IMR-90 (cell line): ENCODE measurements around the gene C1QTNF1. TPM values are rescaled to one million over a fixed set of nuclear protein-coding genes. Genes with fewer than 3 reads are reported as not detected.
A peak's percentile ranks its signal among the peaks of the same experiment; 100 is the strongest.

Experiments
- ATAC-seq: fragments of 200-7000 bp; cut with Tn5 transposase; 2 replicates; pipeline ENCODE4 v1.9.1; 2020; ENCODE audit warnings: low read depth, mild to moderate bottlenecking, moderate library complexity
- BruUV-seq: library from RNA; stranded (reverse); fragments of 400-500 nt; replicated peaks from 2 replicates; lab custom pipeline; 2021; lab: Mats Ljungman, UMichigan
- CTCF ChIA-PET: fragments of 300-600 bp; formaldehyde crosslinking; extraction: SDS; loops from one replicate; lab custom pipeline; 2021; ENCODE audit warnings: antibody characterized with exemption; lab: Yijun Ruan, JAX
- POLR2A ChIA-PET: fragments of 300-600 bp; sonication (Branson Sonifier 250); formaldehyde crosslinking; loops from one replicate; lab custom pipeline; 2022; ENCODE audit warnings: antibody characterized with exemption; ENCODE audit not compliant: unreplicated experiment; lab: Charles Lee
- DNase-seq: peaks from one replicate; pipeline ENCODE4 v3.0.0; 2013
- H2AFZ ChIP-seq: replicated peaks from 2 replicates; pipeline ENCODE3; 2013; ENCODE audit warnings: low read length, mild to moderate bottlenecking; ENCODE audit not compliant: poor library complexity
- H2AK5ac ChIP-seq: 2 replicates; pipeline ENCODE4 v1.6.1; 2013; ENCODE audit warnings: low read depth, low read length, inconsistent platforms
- H2AK9ac ChIP-seq: replicated peaks from 2 replicates; pipeline ENCODE3; 2013; ENCODE audit warnings: mild to moderate bottlenecking, low read depth, low read length, moderate library complexity; ENCODE audit not compliant: poor library complexity
- H2BK120ac ChIP-seq: 2 replicates; pipeline ENCODE4 v1.6.1; 2013; ENCODE audit warnings: low read depth, low read length, inconsistent platforms
- H2BK15ac ChIP-seq: 3 replicates; pipeline ENCODE4 v1.6.1; 2013; ENCODE audit warnings: low read depth, low read length, inconsistent platforms
- H2BK20ac ChIP-seq: 2 replicates; pipeline ENCODE4 v1.6.1; 2013; ENCODE audit warnings: low read depth, mild to moderate bottlenecking, inconsistent platforms, low read length, moderate library complexity
- H2BK5ac ChIP-seq: 2 replicates; pipeline ENCODE4 v1.6.1; 2013; ENCODE audit warnings: mild to moderate bottlenecking, low read depth, low read length, inconsistent platforms; ENCODE audit not compliant: poor library complexity, severe bottlenecking
- H3K14ac ChIP-seq: replicated peaks from 2 replicates; pipeline ENCODE4 v1.6.1; 2013; ENCODE audit warnings: low read depth, low read length, inconsistent platforms
- H3K18ac ChIP-seq: 2 replicates; pipeline ENCODE4 v1.6.1; 2013; ENCODE audit warnings: low read depth, low read length, control low read depth
- H3K23ac ChIP-seq: 2 replicates; pipeline ENCODE4 v1.6.1; 2013; ENCODE audit warnings: low read depth, low read length, inconsistent platforms
- H3K27ac ChIP-seq: 2 replicates; pipeline ENCODE4 v1.5.1; 2013; ENCODE audit warnings: mild to moderate bottlenecking, control low read depth, low read length; ENCODE audit not compliant: insufficient read depth
- H3K27me3 ChIP-seq: 2 replicates; pipeline ENCODE4 v1.6.1; 2013; ENCODE audit warnings: low read length; ENCODE audit not compliant: control insufficient read depth, insufficient read depth
- H3K36me3 ChIP-seq: 2 replicates; pipeline ENCODE4 v1.6.1; 2013; ENCODE audit warnings: low read length, mixed read lengths; ENCODE audit not compliant: control insufficient read depth, insufficient read depth
- H3K4ac ChIP-seq: 2 replicates; pipeline ENCODE4 v1.6.1; 2013; ENCODE audit warnings: low read depth, low read length, inconsistent platforms
- H3K4me1 ChIP-seq: 2 replicates; pipeline ENCODE4 v1.6.1; 2013; ENCODE audit warnings: low read length, mixed read lengths; ENCODE audit not compliant: control insufficient read depth, insufficient read depth
- H3K4me2 ChIP-seq: 2 replicates; pipeline ENCODE4 v1.6.1; 2013; ENCODE audit warnings: low read depth, mild to moderate bottlenecking, control low read depth, low read length, moderate library complexity
- H3K4me3 ChIP-seq: 2 replicates; pipeline ENCODE4 v1.5.1; 2013; ENCODE audit warnings: low read depth, mild to moderate bottlenecking, control low read depth, low read length, moderate library complexity; ENCODE audit not compliant: insufficient read depth
- H3K56ac ChIP-seq: 2 replicates; pipeline ENCODE4 v1.6.1; 2013; ENCODE audit warnings: low read length, inconsistent platforms; ENCODE audit not compliant: insufficient read depth; ENCODE audit errors: extremely low read depth
- H3K79me1 ChIP-seq, 2 experiments: 2 replicates each; pipeline ENCODE4 v1.6.1; 2013; ENCODE audit warnings: low read length in 2 of 2, inconsistent platforms in 1 of 2, low read depth in 1 of 2
- H3K9ac ChIP-seq: 2 replicates; pipeline ENCODE4 v1.6.1; 2013; ENCODE audit warnings: low read depth, low read length, control low read depth
- H3K9me1 ChIP-seq: 2 replicates; pipeline ENCODE4 v1.6.1; 2013; ENCODE audit warnings: low read length, inconsistent platforms; ENCODE audit not compliant: insufficient read depth
- H3K9me3 ChIP-seq: 2 replicates; pipeline ENCODE4 v1.6.1; 2013; ENCODE audit warnings: low read length; ENCODE audit not compliant: control insufficient read depth, insufficient read depth
- H4K20me1 ChIP-seq: 2 replicates; pipeline ENCODE4 v1.6.1; 2013; ENCODE audit warnings: low read length, inconsistent platforms; ENCODE audit not compliant: insufficient read depth
- H4K5ac ChIP-seq: 2 replicates; pipeline ENCODE4 v1.6.1; 2013; ENCODE audit warnings: mild to moderate bottlenecking, low read depth, low read length, control low read depth
- H4K8ac ChIP-seq, 2 experiments: 2 replicates each; pipeline ENCODE4 v1.6.1; 2013; ENCODE audit warnings: low read depth in 2 of 2, low read length in 2 of 2, control low read depth in 1 of 2, inconsistent platforms in 1 of 2
- H4K91ac ChIP-seq: 2 replicates; pipeline ENCODE4 v1.6.1; 2013; ENCODE audit warnings: low read depth, low read length, inconsistent platforms; ENCODE audit not compliant: insufficient read depth
- BHLHE40 ChIP-seq: fragments of 150-350 bp; IDR thresholded peaks from 2 replicates; pipeline ENCODE4 v1.6.1; 2016; ENCODE audit warnings: mild to moderate bottlenecking, low read depth, low read length
- CEBPB ChIP-seq: IDR thresholded peaks from 2 replicates; pipeline ENCODE4 v1.6.1; 2012; ENCODE audit warnings: low read depth, low read length, improper control_type of control experiment
- CHD1 ChIP-seq: IDR thresholded peaks from 2 replicates; pipeline ENCODE4 v1.6.1; 2012; ENCODE audit warnings: low read depth, low read length, improper control_type of control experiment
- FOS ChIP-seq: fragments of 150-350 bp; IDR thresholded peaks from 2 replicates; pipeline ENCODE4 v1.6.1; 2016; ENCODE audit warnings: low read depth, low read length
- MAFK ChIP-seq: IDR thresholded peaks from 2 replicates; pipeline ENCODE4 v1.6.1; 2012; ENCODE audit warnings: low read depth, low read length, improper control_type of control experiment
- MAZ ChIP-seq: IDR thresholded peaks from 2 replicates; pipeline ENCODE4 v1.6.1; 2012; ENCODE audit warnings: low read depth, mild to moderate bottlenecking, low read length, improper control_type of control experiment, moderate library complexity, borderline replicate concordance
- MXI1 ChIP-seq: IDR thresholded peaks from 2 replicates; pipeline ENCODE4 v1.6.1; 2012; ENCODE audit warnings: low read depth, mild to moderate bottlenecking, low read length, moderate library complexity, borderline replicate concordance
- NFE2L2 ChIP-seq: fragments of 150-350 bp; IDR thresholded peaks from 2 replicates; pipeline ENCODE4 v1.6.1; 2016; ENCODE audit warnings: low read depth, mild to moderate bottlenecking, low read length
- POLR2A ChIP-seq: IDR thresholded peaks from 2 replicates; pipeline ENCODE4 v1.6.1; 2012; ENCODE audit warnings: mild to moderate bottlenecking, low read depth, low read length
- RAD21 ChIP-seq: IDR thresholded peaks from 2 replicates; pipeline ENCODE4 v1.6.1; 2012; ENCODE audit warnings: low read length, improper control_type of control experiment
- RCOR1 ChIP-seq: IDR thresholded peaks from 2 replicates; pipeline ENCODE4 v1.6.1; 2012; ENCODE audit warnings: mild to moderate bottlenecking, low read length, improper control_type of control experiment; ENCODE audit not compliant: insufficient replicate concordance
- RFX5 ChIP-seq: IDR thresholded peaks from 2 replicates; pipeline ENCODE4 v1.8.0; 2012; ENCODE audit warnings: low read depth, mild to moderate bottlenecking, low read length, moderate library complexity
- SMC3 ChIP-seq: fragments of 150-350 bp; IDR thresholded peaks from 2 replicates; pipeline ENCODE4 v1.6.1; 2016; ENCODE audit warnings: low read depth, mild to moderate bottlenecking, antibody characterized with exemption, low read length, moderate library complexity
- WGBS, 2 experiments: methylation state at CpG; one replicate each; pipeline versions ENCODE4 v1.1.5 to v1.1.7; 2013; ENCODE audit warnings: missing lambda C conversion rate in 2 of 2; ENCODE audit not compliant: insufficient read length in 1 of 2; ENCODE audit errors: extremely low coverage in 2 of 2; 5-methylcytosine and 5-hydroxymethylcytosine counted together
- dilution Hi-C: fragments of 300-500 bp; cut with HindIII; formaldehyde crosslinking; loops from one replicate; pipeline ENCODE4 v1.14.3; 2018; ENCODE audit warnings: low sequenced_read_pairs; ENCODE audit not compliant: unreplicated experiment
- in situ Hi-C: fragments of 300-500 bp; cut with MboI; formaldehyde crosslinking; loops from 3 replicates; pipeline ENCODE4 v1.14.3; 2019; ENCODE audit warnings: low sequenced_read_pairs, inconsistent platforms, mixed read lengths
- intact Hi-C: fragments of 100-400 bp; cut with micrococcal nuclease; formaldehyde crosslinking; loops from 2 replicates; pipeline ENCODE4 v1.10.0; 2022
- polyA plus RNA-seq, 3 experiments: library from polyadenylated mRNA; depleted of rRNA; stranded (reverse); fragments of >200 nt; gene quantifications; 2 replicates each; pipeline ENCODE4 v1.2.3, GENCODE V29; 2012; ENCODE audit warnings: low replicate concordance in 1 of 3
- total RNA-seq: library from RNA; depleted of rRNA; stranded (reverse); fragments of >200 nt; gene quantifications from 2 replicates; pipeline ENCODE4 v1.2.3, GENCODE V29; 2012
- TF ChIP-seq, protein P1 (sequence below): fragments of 150-350 bp; IDR thresholded peaks from 2 replicates; pipeline ENCODE4 v1.6.1; 2017; ENCODE audit warnings: mild to moderate bottlenecking, antibody characterized with exemption, low read length, low read depth
- TF ChIP-seq, protein P2 (sequence below): conservative IDR thresholded peaks from 2 replicates; pipeline ENCODE4 v1.5.1; 2012; ENCODE audit warnings: mild to moderate bottlenecking, low read depth, low read length, improper control_type of control experiment
- TF ChIP-seq, protein P3 (sequence below): fragments of 150-350 bp; IDR thresholded peaks from 2 replicates; pipeline ENCODE4 v1.6.1; 2016; ENCODE audit warnings: low read depth, mild to moderate bottlenecking, low read length, moderate library complexity, borderline replicate concordance

C1QTNF1 gene
- total and polyA plus RNA-seq, 2 of the 4 experiments (the other 2 are of a cell fraction), result 3.4 to 8.4 TPM

DNA sequence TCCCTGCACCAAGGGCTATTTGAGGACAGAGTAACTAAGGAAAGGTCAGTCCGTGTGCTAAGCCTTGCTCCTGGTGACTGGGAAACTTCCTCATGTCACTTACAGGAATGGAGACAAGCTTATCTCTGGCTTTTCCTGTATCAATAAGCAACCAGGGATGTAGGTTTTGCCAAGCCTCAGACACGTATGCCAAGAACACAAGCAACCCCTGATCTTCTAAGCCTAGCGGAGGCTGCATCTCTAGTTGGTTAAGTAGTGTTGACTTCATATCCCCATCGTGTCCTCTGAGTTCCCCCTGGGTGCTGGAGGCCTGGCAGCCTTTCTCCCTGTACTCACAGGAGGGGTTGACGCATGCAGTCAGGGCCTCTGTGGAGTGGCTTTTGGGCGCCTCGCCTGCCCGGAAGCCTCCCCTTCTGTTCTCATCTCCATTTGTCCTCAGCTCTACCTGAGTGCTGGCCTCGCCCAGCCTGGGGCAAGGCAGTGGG is 1.4 kb upstream of the C1QTNF1 start:
- H3K36me3 ChIP-seq, result no peaks in the 10 kb centered on the region
- no TSS peak for BruUV-seq
- H3K9ac ChIP-seq, result no peak overlapping the region
- in situ Hi-C loops (loop anchor here (5.0 kb wide), 1 partner anchor 60 kb away; no protein-coding TSS in a partner anchor), intact Hi-C loops (no loop called here), dilution Hi-C loops (no loop called here)
- no peak overlapping the region for H2AFZ ChIP-seq
- H3K4me3 ChIP-seq, result no peak overlapping the region
- H3K4me2 ChIP-seq, result no peak overlapping the region
- H3K9me3 ChIP-seq, result no peaks in the 10 kb centered on the region
- H2BK5ac ChIP-seq, result no peak overlapping the region
- H4K91ac ChIP-seq, result no peak overlapping the region
- peak overlapping the region; percentile 40; the same call in 1 of the 2 replicates for H2AK5ac ChIP-seq
- H2AK9ac ChIP-seq, result no peak overlapping the region
- TF ChIP-seq FOS (no peak), BHLHE40 (no peak), SMC3 (no peak), MAFK (no peak), RCOR1 (no peak), RAD21 (no peak), MXI1 (no peak), MAZ (no peak), CEBPB (no peak), NFE2L2 (no peak), POLR2A (no peak), RFX5 (no peak), CHD1 (no peak)
- TF ChIP-seq, protein P1, sequence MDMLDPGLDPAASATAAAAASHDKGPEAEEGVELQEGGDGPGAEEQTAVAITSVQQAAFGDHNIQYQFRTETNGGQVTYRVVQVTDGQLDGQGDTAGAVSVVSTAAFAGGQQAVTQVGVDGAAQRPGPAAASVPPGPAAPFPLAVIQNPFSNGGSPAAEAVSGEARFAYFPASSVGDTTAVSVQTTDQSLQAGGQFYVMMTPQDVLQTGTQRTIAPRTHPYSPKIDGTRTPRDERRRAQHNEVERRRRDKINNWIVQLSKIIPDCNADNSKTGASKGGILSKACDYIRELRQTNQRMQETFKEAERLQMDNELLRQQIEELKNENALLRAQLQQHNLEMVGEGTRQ, result no peak
- TF ChIP-seq, protein P2, sequence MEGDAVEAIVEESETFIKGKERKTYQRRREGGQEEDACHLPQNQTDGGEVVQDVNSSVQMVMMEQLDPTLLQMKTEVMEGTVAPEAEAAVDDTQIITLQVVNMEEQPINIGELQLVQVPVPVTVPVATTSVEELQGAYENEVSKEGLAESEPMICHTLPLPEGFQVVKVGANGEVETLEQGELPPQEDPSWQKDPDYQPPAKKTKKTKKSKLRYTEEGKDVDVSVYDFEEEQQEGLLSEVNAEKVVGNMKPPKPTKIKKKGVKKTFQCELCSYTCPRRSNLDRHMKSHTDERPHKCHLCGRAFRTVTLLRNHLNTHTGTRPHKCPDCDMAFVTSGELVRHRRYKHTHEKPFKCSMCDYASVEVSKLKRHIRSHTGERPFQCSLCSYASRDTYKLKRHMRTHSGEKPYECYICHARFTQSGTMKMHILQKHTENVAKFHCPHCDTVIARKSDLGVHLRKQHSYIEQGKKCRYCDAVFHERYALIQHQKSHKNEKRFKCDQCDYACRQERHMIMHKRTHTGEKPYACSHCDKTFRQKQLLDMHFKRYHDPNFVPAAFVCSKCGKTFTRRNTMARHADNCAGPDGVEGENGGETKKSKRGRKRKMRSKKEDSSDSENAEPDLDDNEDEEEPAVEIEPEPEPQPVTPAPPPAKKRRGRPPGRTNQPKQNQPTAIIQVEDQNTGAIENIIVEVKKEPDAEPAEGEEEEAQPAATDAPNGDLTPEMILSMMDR, result no peak
- TF ChIP-seq, protein P3, sequence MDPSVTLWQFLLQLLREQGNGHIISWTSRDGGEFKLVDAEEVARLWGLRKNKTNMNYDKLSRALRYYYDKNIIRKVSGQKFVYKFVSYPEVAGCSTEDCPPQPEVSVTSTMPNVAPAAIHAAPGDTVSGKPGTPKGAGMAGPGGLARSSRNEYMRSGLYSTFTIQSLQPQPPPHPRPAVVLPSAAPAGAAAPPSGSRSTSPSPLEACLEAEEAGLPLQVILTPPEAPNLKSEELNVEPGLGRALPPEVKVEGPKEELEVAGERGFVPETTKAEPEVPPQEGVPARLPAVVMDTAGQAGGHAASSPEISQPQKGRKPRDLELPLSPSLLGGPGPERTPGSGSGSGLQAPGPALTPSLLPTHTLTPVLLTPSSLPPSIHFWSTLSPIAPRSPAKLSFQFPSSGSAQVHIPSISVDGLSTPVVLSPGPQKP, result no peak
- H3K4me1 ChIP-seq, result peaks cover 29% of the 10 kb centered on the region
- no peak overlapping the region for H4K5ac ChIP-seq
- no peak overlapping the region for H3K27ac ChIP-seq
- no peak overlapping the region for H2BK20ac ChIP-seq
- peaks cover 4 to 27% of the 10 kb centered on the region in 2 experiments; a peak in 2 of 4 replicates for H3K79me1 ChIP-seq
- H3K56ac ChIP-seq, result no peak overlapping the region
- no peak overlapping the region for H4K8ac ChIP-seq
- H3K4ac ChIP-seq, result no peak overlapping the region
- ATAC-seq (no peak), DNase-seq (no peak)
- H2BK15ac ChIP-seq, result no peak overlapping the region
- no peaks in the 10 kb centered on the region for H4K20me1 ChIP-seq
- no peak overlapping the region for H3K18ac ChIP-seq
- no peak overlapping the region for H3K14ac ChIP-seq
- ChIA-PET CTCF (no interaction called here), POLR2A (no interaction called here)
- whole genome bisulfite sequencing, 2 experiments, result 93% methylated on average over 6 of the region's 9 CpGs; no CpG with 5 or more reads in 1 of the 2 experiments
- peaks cover 17% of the 10 kb centered on the region for H3K9me1 ChIP-seq
- H3K23ac ChIP-seq, result 0 out of 2 replicates have a peak overlapping the region, but pooled peaks have one; percentile 13
- H2BK120ac ChIP-seq, result no peak overlapping the region
- peaks cover 2% of the 10 kb centered on the region; the same call in 1 of the 2 replicates for H3K27me3 ChIP-seq
